MCF 10A (cell line): ENCODE measurements around the gene GRK7. TPM values are rescaled to one million over a fixed set of nuclear protein-coding genes. Genes with fewer than 3 reads are reported as not detected.

Experiments
- BruUV-seq: library from RNA; stranded (reverse); fragments of 400-500 nt; replicated peaks from 2 replicates; lab custom pipeline; 2021; lab: Mats Ljungman, UMichigan
- CTCF ChIA-PET: fragments of 300-600 bp; sonication (Branson Sonifier 250); formaldehyde crosslinking; extraction: SDS; loops from one replicate; lab custom pipeline; 2021; ENCODE audit warnings: antibody characterized with exemption, inconsistent platforms; lab: Yijun Ruan, JAX
- POLR2A ChIA-PET: fragments of 300-600, 350-650 bp; sonication (Branson Sonifier 250); formaldehyde crosslinking; extraction: SDS; loops from one replicate; lab custom pipeline; 2020; ENCODE audit warnings: antibody characterized with exemption, inconsistent platforms; lab: Yijun Ruan, JAX
- DNase-seq: peaks from one replicate; pipeline ENCODE4 v3.0.0-alpha.2; 2018; ENCODE audit not compliant: unreplicated experiment
- H3K27ac Mint-ChIP-seq: one replicate; pipeline ENCODE4 v1.8.0; 2022; ENCODE audit warnings: mild to moderate bottlenecking, low read depth, mixed read lengths; ENCODE audit not compliant: unreplicated experiment
- H3K27me3 Mint-ChIP-seq: one replicate; pipeline ENCODE4 v1.8.0; 2022; ENCODE audit warnings: mixed read lengths; ENCODE audit not compliant: insufficient read depth, unreplicated experiment
- H3K36me3 Mint-ChIP-seq: one replicate; pipeline ENCODE4 v1.8.0; 2022; ENCODE audit warnings: mild to moderate bottlenecking, moderate library complexity, mixed read lengths; ENCODE audit not compliant: insufficient read depth, unreplicated experiment
- H3K4me1 Mint-ChIP-seq: one replicate; pipeline ENCODE4 v1.8.0; 2022; ENCODE audit warnings: mixed read lengths; ENCODE audit not compliant: insufficient read depth, unreplicated experiment
- H3K4me3 Mint-ChIP-seq: one replicate; pipeline ENCODE4 v1.8.0; 2022; ENCODE audit warnings: mild to moderate bottlenecking, moderate library complexity, mixed read lengths; ENCODE audit not compliant: unreplicated experiment
- H3K9me3 Mint-ChIP-seq: one replicate; pipeline ENCODE4 v1.8.0; 2022; ENCODE audit warnings: mixed read lengths; ENCODE audit not compliant: unreplicated experiment
- intact Hi-C: fragments of 100-400 bp; cut with micrococcal nuclease; formaldehyde crosslinking; loops from 2 replicates; pipeline ENCODE4 v1.14.1; 2022
- total RNA-seq: library from RNA; stranded (reverse); gene quantifications from 2 replicates; pipeline ENCODE4 v1.2.3, GENCODE V29; 2022
- TF ChIP-seq, protein P1 (sequence below): fragments of 200-600 bp; IDR thresholded peaks from one replicate; pipeline ENCODE4 v1.8.0; 2022; ENCODE audit warnings: antibody characterized with exemption, mild to moderate bottlenecking; ENCODE audit not compliant: unreplicated experiment

Gene GRK7
- total RNA-seq, 1 experiment from 2014 or later: not detected

DNA sequence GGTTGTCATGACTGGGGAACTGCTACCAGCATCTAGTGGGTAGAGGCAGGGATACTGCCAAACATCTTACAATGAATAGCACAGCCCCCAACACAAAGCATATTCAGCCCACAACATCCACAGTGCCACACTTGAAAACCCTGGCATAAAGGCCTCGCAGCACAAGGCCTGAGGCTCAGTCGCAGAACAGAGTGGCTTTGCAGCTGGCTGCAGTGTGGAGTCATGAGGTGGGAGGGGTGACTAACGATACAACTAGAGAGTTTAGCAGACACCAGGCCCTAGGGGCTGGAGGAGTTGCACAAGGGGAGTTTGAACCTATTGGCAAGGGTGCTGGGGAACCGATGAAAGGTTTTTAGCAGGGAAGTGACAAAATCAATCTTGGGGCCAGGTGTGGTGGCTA lies 32.1 kb downstream of the GRK7 start:
- Mint-ChIP-seq H3K27me3 (no peaks in the 10 kb centered on the region), H3K9me3 (no peaks in the 10 kb centered on the region), H3K36me3 (no peaks in the 10 kb centered on the region), H3K4me1 (no peaks in the 10 kb centered on the region), H3K27ac (no peak overlapping the region), H3K4me3 (no peak overlapping the region)
- BruUV-seq: no TSS peak
- DNase-seq: no peak
- intact Hi-C loops: no loop called here
- TF ChIP-seq, protein P1, sequence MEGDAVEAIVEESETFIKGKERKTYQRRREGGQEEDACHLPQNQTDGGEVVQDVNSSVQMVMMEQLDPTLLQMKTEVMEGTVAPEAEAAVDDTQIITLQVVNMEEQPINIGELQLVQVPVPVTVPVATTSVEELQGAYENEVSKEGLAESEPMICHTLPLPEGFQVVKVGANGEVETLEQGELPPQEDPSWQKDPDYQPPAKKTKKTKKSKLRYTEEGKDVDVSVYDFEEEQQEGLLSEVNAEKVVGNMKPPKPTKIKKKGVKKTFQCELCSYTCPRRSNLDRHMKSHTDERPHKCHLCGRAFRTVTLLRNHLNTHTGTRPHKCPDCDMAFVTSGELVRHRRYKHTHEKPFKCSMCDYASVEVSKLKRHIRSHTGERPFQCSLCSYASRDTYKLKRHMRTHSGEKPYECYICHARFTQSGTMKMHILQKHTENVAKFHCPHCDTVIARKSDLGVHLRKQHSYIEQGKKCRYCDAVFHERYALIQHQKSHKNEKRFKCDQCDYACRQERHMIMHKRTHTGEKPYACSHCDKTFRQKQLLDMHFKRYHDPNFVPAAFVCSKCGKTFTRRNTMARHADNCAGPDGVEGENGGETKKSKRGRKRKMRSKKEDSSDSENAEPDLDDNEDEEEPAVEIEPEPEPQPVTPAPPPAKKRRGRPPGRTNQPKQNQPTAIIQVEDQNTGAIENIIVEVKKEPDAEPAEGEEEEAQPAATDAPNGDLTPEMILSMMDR: no peak
- ChIA-PET POLR2A (no interaction called here), CTCF (interaction anchor here (0.6 kb wide), 1 partner anchor 12 kb away, joined by 3 read pairs; no protein-coding TSS in a partner anchor)

DNA sequence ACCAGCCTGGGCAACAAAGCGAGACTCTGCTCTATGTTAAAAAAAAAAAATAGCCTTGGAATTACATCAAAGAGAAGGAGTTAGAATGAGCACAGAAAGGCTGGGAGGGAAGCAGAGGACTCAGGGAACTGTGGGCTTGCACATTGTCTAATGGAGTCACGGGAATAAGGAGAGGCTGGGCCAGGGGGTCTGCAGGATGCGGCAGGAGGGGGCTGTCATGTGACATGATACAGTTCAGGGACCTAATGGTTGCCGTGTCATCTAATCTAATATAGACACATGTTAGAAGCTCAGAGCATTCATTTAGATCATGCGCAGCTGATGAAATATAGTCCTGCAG lies 32.5 kb downstream of the GRK7 start:
- H3K9me3 Mint-ChIP-seq: no peaks in the 10 kb centered on the region
- CTCF ChIA-PET: interaction anchor here (0.6 kb wide), 1 partner anchor 12 kb away, joined by 3 read pairs; no protein-coding TSS in a partner anchor

DNA sequence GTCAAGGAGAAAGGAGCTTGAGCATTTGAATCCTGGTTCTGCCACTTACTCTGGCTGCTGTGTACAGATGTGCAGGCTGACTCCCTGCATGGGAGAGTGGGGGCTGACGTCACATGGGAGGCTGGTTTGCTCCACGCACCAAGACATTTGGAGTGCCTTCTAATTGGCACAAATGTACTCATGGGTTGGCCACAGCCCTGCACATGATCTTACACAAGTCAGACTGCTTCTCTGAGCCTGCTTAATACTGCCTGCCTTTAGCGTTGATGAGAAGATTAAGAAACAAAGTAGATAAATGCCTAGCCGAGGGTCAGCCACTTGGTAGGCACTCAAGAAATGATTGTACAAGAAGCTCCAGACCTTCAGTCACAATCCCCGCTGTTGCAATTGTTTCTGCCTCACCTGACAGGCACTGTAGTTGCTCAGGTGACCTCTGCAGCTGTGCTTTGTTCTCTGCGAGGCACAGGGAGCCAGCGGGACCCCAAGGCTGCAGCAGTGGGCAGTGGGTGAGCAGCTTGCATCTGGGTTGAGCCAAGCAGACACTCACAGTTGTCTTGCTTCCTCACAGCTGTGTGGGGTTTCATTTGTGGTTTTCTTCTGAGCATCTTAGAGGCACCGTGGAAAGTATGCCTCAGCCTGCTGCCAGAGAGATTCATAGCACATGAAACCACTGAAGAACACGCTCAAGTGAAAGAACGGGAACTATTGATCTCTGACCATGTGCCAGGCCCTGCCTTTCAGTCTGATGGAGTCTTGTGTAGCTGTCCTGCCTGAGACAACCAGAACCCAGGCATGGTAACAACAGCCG lies 33.1 kb downstream of the GRK7 start:
- DNase-seq: no peak
- TF ChIP-seq, protein P1: no peak
- H3K9me3 Mint-ChIP-seq: no peaks in the 10 kb centered on the region
- intact Hi-C loops: no loop called here
- ChIA-PET POLR2A (no interaction called here), CTCF (interaction anchor here (0.6 kb wide), 1 partner anchor 13 kb away, joined by 3 read pairs; no protein-coding TSS in a partner anchor)
- H3K4me1 Mint-ChIP-seq: no peaks in the 10 kb centered on the region
- BruUV-seq: no TSS peak
- H3K4me3 Mint-ChIP-seq: no peak overlapping the region
- H3K36me3 Mint-ChIP-seq: no peaks in the 10 kb centered on the region
- H3K27me3 Mint-ChIP-seq: no peaks in the 10 kb centered on the region
- no peak overlapping the region for H3K27ac Mint-ChIP-seq

More for the DNA sequence above, 32.5 kb downstream of the GRK7 start:
- no peak for DNase-seq
- POLR2A ChIA-PET: no interaction called here
- no peaks in the 10 kb centered on the region for H3K4me1 Mint-ChIP-seq
- no peaks in the 10 kb centered on the region for H3K27me3 Mint-ChIP-seq
- no peak overlapping the region for H3K27ac Mint-ChIP-seq
- no peaks in the 10 kb centered on the region for H3K36me3 Mint-ChIP-seq
- TF ChIP-seq, protein P1: no peak
- no peak overlapping the region for H3K4me3 Mint-ChIP-seq
- intact Hi-C loops: no loop called here
- BruUV-seq: no TSS peak

DNA sequence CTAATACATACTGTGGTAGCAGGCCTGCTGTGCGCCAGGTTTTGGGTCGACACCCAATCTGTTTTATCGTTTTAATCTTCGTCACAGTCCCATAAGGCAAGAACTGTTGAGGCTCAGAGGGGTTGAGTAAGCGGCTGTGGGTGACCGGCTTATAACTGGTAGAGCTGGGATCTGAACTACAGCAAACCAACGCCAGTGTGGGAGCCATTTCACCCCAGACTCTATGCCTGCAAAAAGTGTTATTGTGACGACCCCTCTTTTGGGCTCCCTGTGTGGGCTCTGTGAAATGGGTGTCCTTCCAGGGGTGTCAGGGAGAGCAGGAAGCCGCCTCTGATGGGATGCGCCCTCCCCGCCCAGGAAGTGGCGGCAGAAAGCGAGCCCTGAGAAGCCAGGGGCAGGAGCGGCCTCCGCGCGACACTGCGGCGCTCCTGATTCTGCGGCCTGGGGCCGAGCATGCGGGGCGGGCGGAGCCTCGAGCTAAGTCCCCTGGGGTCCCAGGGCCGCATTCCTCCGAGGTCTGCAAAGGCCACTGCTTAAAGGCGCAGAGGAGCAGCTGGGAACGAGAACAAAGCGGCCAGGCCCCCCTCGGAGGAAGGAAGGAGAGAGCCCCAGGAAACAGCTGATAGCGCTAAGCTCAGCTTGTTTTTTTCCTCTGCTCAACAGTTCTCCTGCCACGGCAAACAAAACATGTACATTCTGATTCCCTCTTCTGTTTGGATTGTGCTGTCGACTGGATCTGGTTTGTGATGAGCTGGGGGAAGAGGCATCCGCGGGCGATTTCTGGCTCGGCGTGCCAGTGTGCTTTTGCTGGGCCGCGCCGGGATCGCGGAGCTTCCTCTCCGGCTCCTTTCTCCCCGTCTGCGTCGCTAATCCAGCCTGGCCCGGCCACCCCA lies 33.9 kb downstream of the GRK7 start:
- no peak overlapping the region for H3K4me3 Mint-ChIP-seq
- POLR2A ChIA-PET: no interaction called here
- intact Hi-C loops: no loop called here

More for the DNA sequence above, 33.9 kb downstream of the GRK7 start:
- Mint-ChIP-seq H3K36me3 (no peaks in the 10 kb centered on the region), H3K27ac (no peak overlapping the region), H3K9me3 (no peaks in the 10 kb centered on the region), H3K27me3 (no peaks in the 10 kb centered on the region), H3K4me1 (no peaks in the 10 kb centered on the region)
- no TSS peak for BruUV-seq
- DNase-seq: no peak
- TF ChIP-seq, protein P1: no peak
- CTCF ChIA-PET: no interaction called here
